ENCODE results near the gene CDC26. TPM values are rescaled to one million over a fixed set of nuclear protein-coding genes. Genes with fewer than 3 reads are reported as not detected.

Gene CDC26
- total RNA-seq, 1 experiment from 2014 or later: 36.9 TPM

DNA sequence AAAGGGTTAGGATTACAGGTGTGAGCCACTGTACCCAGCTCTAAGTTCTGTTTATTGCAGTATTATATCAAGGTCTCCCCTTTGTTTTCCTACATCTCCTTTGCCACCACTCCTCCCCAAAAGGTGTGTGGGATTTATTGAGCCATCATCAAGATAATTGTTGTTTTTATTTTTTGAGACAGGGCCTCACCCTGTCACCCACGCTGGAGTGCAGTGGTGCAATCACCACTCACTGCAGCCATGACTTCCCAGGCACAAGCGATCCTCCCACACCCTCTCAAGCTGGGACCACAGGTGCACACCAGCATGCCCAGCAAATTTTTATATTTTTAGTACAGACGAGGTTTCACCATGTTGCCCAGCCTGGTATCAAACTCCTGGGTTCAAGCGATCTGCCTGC is 29.5 kb downstream of the CDC26 start (continued):
- TF ChIP-seq, protein P1, sequence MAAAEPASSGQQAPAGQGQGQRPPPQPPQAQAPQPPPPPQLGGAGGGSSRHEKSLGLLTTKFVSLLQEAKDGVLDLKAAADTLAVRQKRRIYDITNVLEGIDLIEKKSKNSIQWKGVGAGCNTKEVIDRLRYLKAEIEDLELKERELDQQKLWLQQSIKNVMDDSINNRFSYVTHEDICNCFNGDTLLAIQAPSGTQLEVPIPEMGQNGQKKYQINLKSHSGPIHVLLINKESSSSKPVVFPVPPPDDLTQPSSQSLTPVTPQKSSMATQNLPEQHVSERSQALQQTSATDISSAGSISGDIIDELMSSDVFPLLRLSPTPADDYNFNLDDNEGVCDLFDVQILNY (CRISPR knock-in tag; IDR thresholded peaks at IDR 0.05): no peak
- TF ChIP-seq TEAD1 (CRISPR knock-in tag; IDR thresholded peaks at IDR 0.05): no peak

DNA sequence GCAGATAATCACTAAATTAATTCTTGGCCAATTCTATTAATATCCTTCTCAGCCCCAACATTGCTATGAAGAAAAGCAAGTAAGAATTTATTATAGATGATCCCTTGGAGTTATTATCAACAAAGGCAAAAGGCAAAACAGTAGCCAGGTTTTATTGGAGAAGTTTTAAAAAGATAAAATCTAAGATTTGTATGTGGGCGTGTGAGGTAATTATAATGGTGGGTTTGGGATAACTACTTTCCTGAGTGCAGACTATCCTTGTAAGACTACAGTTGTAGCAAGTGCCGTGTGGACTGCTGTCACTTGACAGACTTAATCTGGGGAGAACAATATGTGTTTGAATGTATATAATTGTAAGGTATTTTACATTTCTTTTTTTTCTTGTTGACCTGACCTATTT is 30.8 kb downstream of the CDC26 start:
- ATAC-seq: no peak
- no peak for DNase-seq (ENCODE audit: low spot score)
- CTCF ChIA-PET: interaction anchor here (0.6 to 1.0 kb wide), 2 partner anchors 124 to 153 kb away, joined by 3 to 4 read pairs; no protein-coding TSS in a partner anchor
- H3K9me3 Mint-ChIP-seq: peaks cover 5% of the 10 kb centered on the region
- H3K27ac Mint-ChIP-seq: no peak overlapping the region
- TF ChIP-seq ZNF317 (CRISPR knock-in tag; IDR thresholded peaks at IDR 0.05; ENCODE audit: borderline replicate concordance, low read depth): no peak
- TF ChIP-seq, protein P2, sequence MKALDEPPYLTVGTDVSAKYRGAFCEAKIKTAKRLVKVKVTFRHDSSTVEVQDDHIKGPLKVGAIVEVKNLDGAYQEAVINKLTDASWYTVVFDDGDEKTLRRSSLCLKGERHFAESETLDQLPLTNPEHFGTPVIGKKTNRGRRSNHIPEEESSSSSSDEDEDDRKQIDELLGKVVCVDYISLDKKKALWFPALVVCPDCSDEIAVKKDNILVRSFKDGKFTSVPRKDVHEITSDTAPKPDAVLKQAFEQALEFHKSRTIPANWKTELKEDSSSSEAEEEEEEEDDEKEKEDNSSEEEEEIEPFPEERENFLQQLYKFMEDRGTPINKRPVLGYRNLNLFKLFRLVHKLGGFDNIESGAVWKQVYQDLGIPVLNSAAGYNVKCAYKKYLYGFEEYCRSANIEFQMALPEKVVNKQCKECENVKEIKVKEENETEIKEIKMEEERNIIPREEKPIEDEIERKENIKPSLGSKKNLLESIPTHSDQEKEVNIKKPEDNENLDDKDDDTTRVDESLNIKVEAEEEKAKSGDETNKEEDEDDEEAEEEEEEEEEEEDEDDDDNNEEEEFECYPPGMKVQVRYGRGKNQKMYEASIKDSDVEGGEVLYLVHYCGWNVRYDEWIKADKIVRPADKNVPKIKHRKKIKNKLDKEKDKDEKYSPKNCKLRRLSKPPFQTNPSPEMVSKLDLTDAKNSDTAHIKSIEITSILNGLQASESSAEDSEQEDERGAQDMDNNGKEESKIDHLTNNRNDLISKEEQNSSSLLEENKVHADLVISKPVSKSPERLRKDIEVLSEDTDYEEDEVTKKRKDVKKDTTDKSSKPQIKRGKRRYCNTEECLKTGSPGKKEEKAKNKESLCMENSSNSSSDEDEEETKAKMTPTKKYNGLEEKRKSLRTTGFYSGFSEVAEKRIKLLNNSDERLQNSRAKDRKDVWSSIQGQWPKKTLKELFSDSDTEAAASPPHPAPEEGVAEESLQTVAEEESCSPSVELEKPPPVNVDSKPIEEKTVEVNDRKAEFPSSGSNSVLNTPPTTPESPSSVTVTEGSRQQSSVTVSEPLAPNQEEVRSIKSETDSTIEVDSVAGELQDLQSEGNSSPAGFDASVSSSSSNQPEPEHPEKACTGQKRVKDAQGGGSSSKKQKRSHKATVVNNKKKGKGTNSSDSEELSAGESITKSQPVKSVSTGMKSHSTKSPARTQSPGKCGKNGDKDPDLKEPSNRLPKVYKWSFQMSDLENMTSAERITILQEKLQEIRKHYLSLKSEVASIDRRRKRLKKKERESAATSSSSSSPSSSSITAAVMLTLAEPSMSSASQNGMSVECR (CRISPR knock-in tag; IDR thresholded peaks at IDR 0.05; ENCODE audit: borderline replicate concordance): no peak
- TF ChIP-seq, protein P3, sequence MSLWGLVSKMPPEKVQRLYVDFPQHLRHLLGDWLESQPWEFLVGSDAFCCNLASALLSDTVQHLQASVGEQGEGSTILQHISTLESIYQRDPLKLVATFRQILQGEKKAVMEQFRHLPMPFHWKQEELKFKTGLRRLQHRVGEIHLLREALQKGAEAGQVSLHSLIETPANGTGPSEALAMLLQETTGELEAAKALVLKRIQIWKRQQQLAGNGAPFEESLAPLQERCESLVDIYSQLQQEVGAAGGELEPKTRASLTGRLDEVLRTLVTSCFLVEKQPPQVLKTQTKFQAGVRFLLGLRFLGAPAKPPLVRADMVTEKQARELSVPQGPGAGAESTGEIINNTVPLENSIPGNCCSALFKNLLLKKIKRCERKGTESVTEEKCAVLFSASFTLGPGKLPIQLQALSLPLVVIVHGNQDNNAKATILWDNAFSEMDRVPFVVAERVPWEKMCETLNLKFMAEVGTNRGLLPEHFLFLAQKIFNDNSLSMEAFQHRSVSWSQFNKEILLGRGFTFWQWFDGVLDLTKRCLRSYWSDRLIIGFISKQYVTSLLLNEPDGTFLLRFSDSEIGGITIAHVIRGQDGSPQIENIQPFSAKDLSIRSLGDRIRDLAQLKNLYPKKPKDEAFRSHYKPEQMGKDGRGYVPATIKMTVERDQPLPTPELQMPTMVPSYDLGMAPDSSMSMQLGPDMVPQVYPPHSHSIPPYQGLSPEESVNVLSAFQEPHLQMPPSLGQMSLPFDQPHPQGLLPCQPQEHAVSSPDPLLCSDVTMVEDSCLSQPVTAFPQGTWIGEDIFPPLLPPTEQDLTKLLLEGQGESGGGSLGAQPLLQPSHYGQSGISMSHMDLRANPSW (CRISPR knock-in tag; conservative IDR thresholded peaks at IDR 0.05; ENCODE audit: low read depth): no peak
- TF ChIP-seq MYBL2 (CRISPR knock-in tag; IDR thresholded peaks at IDR 0.05): no peak
- TF ChIP-seq, protein P4, sequence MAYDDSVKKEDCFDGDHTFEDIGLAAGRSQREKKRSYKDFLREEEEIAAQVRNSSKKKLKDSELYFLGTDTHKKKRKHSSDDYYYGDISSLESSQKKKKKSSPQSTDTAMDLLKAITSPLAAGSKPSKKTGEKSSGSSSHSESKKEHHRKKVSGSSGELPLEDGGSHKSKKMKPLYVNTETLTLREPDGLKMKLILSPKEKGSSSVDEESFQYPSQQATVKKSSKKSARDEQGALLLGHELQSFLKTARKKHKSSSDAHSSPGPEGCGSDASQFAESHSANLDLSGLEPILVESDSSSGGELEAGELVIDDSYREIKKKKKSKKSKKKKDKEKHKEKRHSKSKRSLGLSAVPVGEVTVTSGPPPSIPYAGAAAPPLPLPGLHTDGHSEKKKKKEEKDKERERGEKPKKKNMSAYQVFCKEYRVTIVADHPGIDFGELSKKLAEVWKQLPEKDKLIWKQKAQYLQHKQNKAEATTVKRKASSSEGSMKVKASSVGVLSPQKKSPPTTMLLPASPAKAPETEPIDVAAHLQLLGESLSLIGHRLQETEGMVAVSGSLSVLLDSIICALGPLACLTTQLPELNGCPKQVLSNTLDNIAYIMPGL (CRISPR knock-in tag; IDR thresholded peaks at IDR 0.05): no peak
- TF ChIP-seq, protein P5, sequence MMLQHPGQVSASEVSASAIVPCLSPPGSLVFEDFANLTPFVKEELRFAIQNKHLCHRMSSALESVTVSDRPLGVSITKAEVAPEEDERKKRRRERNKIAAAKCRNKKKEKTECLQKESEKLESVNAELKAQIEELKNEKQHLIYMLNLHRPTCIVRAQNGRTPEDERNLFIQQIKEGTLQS (CRISPR knock-in tag; conservative IDR thresholded peaks at IDR 0.05): no peak
- H3K4me3 Mint-ChIP-seq: no peak overlapping the region
- H3K4me1 Mint-ChIP-seq: peaks cover 4% of the 10 kb centered on the region; the same call in 1 of the 2 replicates
- peaks cover 8% of the 10 kb centered on the region for H3K36me3 Mint-ChIP-seq
- H3K27me3 Mint-ChIP-seq (ENCODE audit: low read depth): no peaks in the 10 kb centered on the region
- POLR2A ChIA-PET: no interaction called here

DNA sequence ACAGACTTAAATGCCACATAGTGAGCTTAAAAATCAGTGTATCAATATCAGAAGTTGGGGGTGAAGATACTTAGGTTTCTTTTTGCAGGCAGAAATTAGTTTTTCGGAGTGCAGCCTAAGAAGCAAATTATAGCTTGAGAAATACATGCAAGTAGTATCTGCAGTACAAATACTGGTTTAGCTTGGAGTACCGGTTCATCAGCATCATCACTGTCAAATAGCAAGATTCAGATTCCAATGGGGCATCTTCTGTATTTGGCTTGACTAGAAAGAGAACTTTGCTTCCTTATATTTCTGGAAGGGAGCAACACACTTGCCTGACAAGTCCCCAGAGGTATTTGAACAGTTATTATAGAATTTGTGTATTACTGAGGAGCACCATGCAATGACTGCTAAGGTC is 34.2 kb downstream of the CDC26 start:
- DNase-seq (ENCODE audit: low spot score): no peak
- POLR2A ChIA-PET: interaction anchor here (0.7 kb wide), 1 partner anchor 972 kb away, joined by 4 read pairs; no protein-coding TSS in a partner anchor
- Mint-ChIP-seq H3K27ac (no peak overlapping the region), H3K36me3 (no peaks in the 10 kb centered on the region), H3K9me3 (no peaks in the 10 kb centered on the region), H3K4me1 (peaks cover 4% of the 10 kb centered on the region; the same call in 1 of the 2 replicates), H3K4me3 (no peak overlapping the region), H3K27me3 (ENCODE audit: low read depth) (no peaks in the 10 kb centered on the region)
- no peak for ATAC-seq
- CTCF ChIA-PET: no interaction called here
- TF ChIP-seq, protein P6, sequence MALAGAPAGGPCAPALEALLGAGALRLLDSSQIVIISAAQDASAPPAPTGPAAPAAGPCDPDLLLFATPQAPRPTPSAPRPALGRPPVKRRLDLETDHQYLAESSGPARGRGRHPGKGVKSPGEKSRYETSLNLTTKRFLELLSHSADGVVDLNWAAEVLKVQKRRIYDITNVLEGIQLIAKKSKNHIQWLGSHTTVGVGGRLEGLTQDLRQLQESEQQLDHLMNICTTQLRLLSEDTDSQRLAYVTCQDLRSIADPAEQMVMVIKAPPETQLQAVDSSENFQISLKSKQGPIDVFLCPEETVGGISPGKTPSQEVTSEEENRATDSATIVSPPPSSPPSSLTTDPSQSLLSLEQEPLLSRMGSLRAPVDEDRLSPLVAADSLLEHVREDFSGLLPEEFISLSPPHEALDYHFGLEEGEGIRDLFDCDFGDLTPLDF (CRISPR knock-in tag; IDR thresholded peaks at IDR 0.05): no peak
- no peak for TF ChIP-seq CREM (CRISPR knock-in tag; IDR thresholded peaks at IDR 0.05)
- no peak for TF ChIP-seq FOXJ3 (CRISPR knock-in tag; IDR thresholded peaks at IDR 0.05; ENCODE audit: borderline replicate concordance)
- TF ChIP-seq SP1 (CRISPR knock-in tag; conservative IDR thresholded peaks at IDR 0.05): no peak
- TF ChIP-seq FOXP1 (CRISPR knock-in tag; IDR thresholded peaks at IDR 0.05; ENCODE audit: borderline replicate concordance): no peak
- TF ChIP-seq FOXK1 (CRISPR knock-in tag; IDR thresholded peaks at IDR 0.05): no peak
- no peak for TF ChIP-seq KAT7 (CRISPR knock-in tag; IDR thresholded peaks at IDR 0.05; ENCODE audit: borderline replicate concordance)
- TF ChIP-seq ZNF263 (CRISPR knock-in tag; IDR thresholded peaks at IDR 0.05; ENCODE audit: low read depth): no peak
- TF ChIP-seq MXD4 (CRISPR knock-in tag; IDR thresholded peaks at IDR 0.05; ENCODE audit: borderline replicate concordance): no peak
- TF ChIP-seq, protein P7, sequence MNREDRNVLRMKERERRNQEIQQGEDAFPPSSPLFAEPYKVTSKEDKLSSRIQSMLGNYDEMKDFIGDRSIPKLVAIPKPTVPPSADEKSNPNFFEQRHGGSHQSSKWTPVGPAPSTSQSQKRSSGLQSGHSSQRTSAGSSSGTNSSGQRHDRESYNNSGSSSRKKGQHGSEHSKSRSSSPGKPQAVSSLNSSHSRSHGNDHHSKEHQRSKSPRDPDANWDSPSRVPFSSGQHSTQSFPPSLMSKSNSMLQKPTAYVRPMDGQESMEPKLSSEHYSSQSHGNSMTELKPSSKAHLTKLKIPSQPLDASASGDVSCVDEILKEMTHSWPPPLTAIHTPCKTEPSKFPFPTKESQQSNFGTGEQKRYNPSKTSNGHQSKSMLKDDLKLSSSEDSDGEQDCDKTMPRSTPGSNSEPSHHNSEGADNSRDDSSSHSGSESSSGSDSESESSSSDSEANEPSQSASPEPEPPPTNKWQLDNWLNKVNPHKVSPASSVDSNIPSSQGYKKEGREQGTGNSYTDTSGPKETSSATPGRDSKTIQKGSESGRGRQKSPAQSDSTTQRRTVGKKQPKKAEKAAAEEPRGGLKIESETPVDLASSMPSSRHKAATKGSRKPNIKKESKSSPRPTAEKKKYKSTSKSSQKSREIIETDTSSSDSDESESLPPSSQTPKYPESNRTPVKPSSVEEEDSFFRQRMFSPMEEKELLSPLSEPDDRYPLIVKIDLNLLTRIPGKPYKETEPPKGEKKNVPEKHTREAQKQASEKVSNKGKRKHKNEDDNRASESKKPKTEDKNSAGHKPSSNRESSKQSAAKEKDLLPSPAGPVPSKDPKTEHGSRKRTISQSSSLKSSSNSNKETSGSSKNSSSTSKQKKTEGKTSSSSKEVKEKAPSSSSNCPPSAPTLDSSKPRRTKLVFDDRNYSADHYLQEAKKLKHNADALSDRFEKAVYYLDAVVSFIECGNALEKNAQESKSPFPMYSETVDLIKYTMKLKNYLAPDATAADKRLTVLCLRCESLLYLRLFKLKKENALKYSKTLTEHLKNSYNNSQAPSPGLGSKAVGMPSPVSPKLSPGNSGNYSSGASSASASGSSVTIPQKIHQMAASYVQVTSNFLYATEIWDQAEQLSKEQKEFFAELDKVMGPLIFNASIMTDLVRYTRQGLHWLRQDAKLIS (CRISPR knock-in tag; IDR thresholded peaks at IDR 0.05; ENCODE audit: borderline replicate concordance): no peak
